ENCODE data around the gene ZIC5. TPM values are rescaled to one million over a fixed set of nuclear protein-coding genes. Genes with fewer than 3 reads are reported as not detected.

ZIC5 gene
- total and polyA plus RNA-seq, 2 of the 4 experiments (the other 2 are of a cell fraction) = not detected

GRCh38 chr13:99996381-99996973, 24.9 kb upstream of the ZIC5 start:
- ATAC-seq (ENCODE audit: low read depth) (no peak), DNase-seq (no peak)
- no peaks in the 10 kb centered on the region for H3K4me1 ChIP-seq (ENCODE audit: control insufficient read depth, insufficient read depth, low read length)
- no peak overlapping the region for H3K18ac ChIP-seq (ENCODE audit: low read depth, low read length)
- peaks cover 79% of the 10 kb centered on the region for H3K27me3 ChIP-seq (ENCODE audit: control insufficient read depth, insufficient read depth, low read length)
- intact Hi-C loops (cut with micrococcal nuclease) = no loop called here
- no peak overlapping the region for H2BK15ac ChIP-seq (ENCODE audit: low read depth, low read length)
- ChIA-PET POLR2A (ENCODE audit: unreplicated experiment) (no interaction called here), CTCF (interaction anchor here (0.6 to 0.9 kb wide), 3 partner anchors 10 to 1168 kb away, joined by 3 to 4 read pairs (median 3); no protein-coding TSS in a partner anchor)
- H2BK120ac ChIP-seq (ENCODE audit: low read depth, low read length) = no peak overlapping the region
- H3K4me3 ChIP-seq (ENCODE audit: insufficient read depth, low read depth, low read length) = no peak overlapping the region
- H3K9me3 ChIP-seq (ENCODE audit: control insufficient read depth, insufficient read depth, low read length) = peaks cover 20% of the 10 kb centered on the region
- no peak overlapping the region for H2AK9ac ChIP-seq (replicated peaks; ENCODE audit: low read depth, low read length, poor library complexity)
- H4K91ac ChIP-seq (ENCODE audit: insufficient read depth, low read depth, low read length) = no peak overlapping the region
- H2BK5ac ChIP-seq (ENCODE audit: low read depth, low read length, poor library complexity, severe bottlenecking) = no peak overlapping the region
- H2BK20ac ChIP-seq (ENCODE audit: low read depth, low read length) = no peak overlapping the region
- no peak overlapping the region for H3K27ac ChIP-seq (ENCODE audit: insufficient read depth, low read length)
- TF ChIP-seq, protein P1, sequence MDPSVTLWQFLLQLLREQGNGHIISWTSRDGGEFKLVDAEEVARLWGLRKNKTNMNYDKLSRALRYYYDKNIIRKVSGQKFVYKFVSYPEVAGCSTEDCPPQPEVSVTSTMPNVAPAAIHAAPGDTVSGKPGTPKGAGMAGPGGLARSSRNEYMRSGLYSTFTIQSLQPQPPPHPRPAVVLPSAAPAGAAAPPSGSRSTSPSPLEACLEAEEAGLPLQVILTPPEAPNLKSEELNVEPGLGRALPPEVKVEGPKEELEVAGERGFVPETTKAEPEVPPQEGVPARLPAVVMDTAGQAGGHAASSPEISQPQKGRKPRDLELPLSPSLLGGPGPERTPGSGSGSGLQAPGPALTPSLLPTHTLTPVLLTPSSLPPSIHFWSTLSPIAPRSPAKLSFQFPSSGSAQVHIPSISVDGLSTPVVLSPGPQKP (IDR thresholded peaks at IDR 0.05; ENCODE audit: borderline replicate concordance, low read depth, low read length) = no peak
- no peak for TF ChIP-seq NFE2L2 (IDR thresholded peaks at IDR 0.05; ENCODE audit: low read depth, low read length)
- no peak for TF ChIP-seq MAFK (IDR thresholded peaks at IDR 0.05; ENCODE audit: low read depth, low read length)
- no peak for TF ChIP-seq POLR2A (IDR thresholded peaks at IDR 0.05; ENCODE audit: low read depth, low read length)
- TF ChIP-seq, protein P2, sequence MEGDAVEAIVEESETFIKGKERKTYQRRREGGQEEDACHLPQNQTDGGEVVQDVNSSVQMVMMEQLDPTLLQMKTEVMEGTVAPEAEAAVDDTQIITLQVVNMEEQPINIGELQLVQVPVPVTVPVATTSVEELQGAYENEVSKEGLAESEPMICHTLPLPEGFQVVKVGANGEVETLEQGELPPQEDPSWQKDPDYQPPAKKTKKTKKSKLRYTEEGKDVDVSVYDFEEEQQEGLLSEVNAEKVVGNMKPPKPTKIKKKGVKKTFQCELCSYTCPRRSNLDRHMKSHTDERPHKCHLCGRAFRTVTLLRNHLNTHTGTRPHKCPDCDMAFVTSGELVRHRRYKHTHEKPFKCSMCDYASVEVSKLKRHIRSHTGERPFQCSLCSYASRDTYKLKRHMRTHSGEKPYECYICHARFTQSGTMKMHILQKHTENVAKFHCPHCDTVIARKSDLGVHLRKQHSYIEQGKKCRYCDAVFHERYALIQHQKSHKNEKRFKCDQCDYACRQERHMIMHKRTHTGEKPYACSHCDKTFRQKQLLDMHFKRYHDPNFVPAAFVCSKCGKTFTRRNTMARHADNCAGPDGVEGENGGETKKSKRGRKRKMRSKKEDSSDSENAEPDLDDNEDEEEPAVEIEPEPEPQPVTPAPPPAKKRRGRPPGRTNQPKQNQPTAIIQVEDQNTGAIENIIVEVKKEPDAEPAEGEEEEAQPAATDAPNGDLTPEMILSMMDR (conservative IDR thresholded peaks at IDR 0.05; ENCODE audit: low read depth, low read length) = no peak
- no peak for TF ChIP-seq SMC3 (IDR thresholded peaks at IDR 0.05; ENCODE audit: low read depth, low read length)
- TF ChIP-seq CEBPB (IDR thresholded peaks at IDR 0.05; ENCODE audit: low read depth, low read length) = no peak
- no peak for TF ChIP-seq RAD21 (IDR thresholded peaks at IDR 0.05; ENCODE audit: low read length)
- TF ChIP-seq FOS (IDR thresholded peaks at IDR 0.05; ENCODE audit: low read depth, low read length) = no peak
- TF ChIP-seq RCOR1 (IDR thresholded peaks at IDR 0.05; ENCODE audit: insufficient replicate concordance, low read length) = no peak
- TF ChIP-seq USF2 (IDR thresholded peaks at IDR 0.05; ENCODE audit: low read depth, low read length) = no peak
- no peak for TF ChIP-seq MXI1 (IDR thresholded peaks at IDR 0.05; ENCODE audit: borderline replicate concordance, low read depth, low read length)
- no peak for TF ChIP-seq RFX5 (IDR thresholded peaks at IDR 0.05; ENCODE audit: low read depth, low read length)
- no peak for TF ChIP-seq CHD1 (IDR thresholded peaks at IDR 0.05; ENCODE audit: low read depth, low read length)
- TF ChIP-seq BHLHE40 (IDR thresholded peaks at IDR 0.05; ENCODE audit: low read depth, low read length) = no peak
- no peak for TF ChIP-seq MAZ (IDR thresholded peaks at IDR 0.05; ENCODE audit: borderline replicate concordance, low read depth, low read length)
- no peak overlapping the region for H4K5ac ChIP-seq (ENCODE audit: low read depth, low read length)
- no peak overlapping the region for H3K4me2 ChIP-seq (ENCODE audit: low read depth, low read length)
- H3K14ac ChIP-seq (replicated peaks; ENCODE audit: low read depth, low read length) = no peak overlapping the region
- no peaks in the 10 kb centered on the region for H4K20me1 ChIP-seq (ENCODE audit: insufficient read depth, low read length)
- H2AK5ac ChIP-seq (ENCODE audit: low read depth, low read length) = no peak overlapping the region
- H4K8ac ChIP-seq (ENCODE audit: low read depth in 2 of 2, low read length in 2 of 2) = no peak overlapping the region
- no peak overlapping the region for H3K23ac ChIP-seq (ENCODE audit: low read depth, low read length)
- H3K4ac ChIP-seq (ENCODE audit: low read depth, low read length) = no peak overlapping the region
- in situ Hi-C loops (cut with MboI; ENCODE audit: low sequenced_read_pairs) = no loop called here
- no peaks in the 10 kb centered on the region for H3K9me1 ChIP-seq (ENCODE audit: insufficient read depth, low read length)
- no peaks in the 10 kb centered on the region for H3K36me3 ChIP-seq (ENCODE audit: control insufficient read depth, insufficient read depth, low read length)
- no peaks in the 10 kb centered on the region for H3K79me1 ChIP-seq (ENCODE audit: low read depth in 1 of 2, low read length in 2 of 2)
- no peak overlapping the region for H3K9ac ChIP-seq (ENCODE audit: low read depth, low read length)
- no CpG with 5 or more reads among the region's 8 CpGs for WGBS, 2 experiments (ENCODE audit: extremely low coverage in 2 of 2, insufficient read length in 1 of 2)
- no peak overlapping the region for H2AFZ ChIP-seq (replicated peaks; ENCODE audit: low read length, poor library complexity)
- no peak overlapping the region for H3K56ac ChIP-seq (ENCODE audit: extremely low read depth, insufficient read depth, low read length)
- dilution Hi-C loops (cut with HindIII; ENCODE audit: low sequenced_read_pairs, unreplicated experiment) = no loop called here
- BruUV-seq (replicated peaks) = no TSS peak
